Peyer's patch (tissue), 4 donors: Measurements from ENCODE around the gene ARHGEF16.

ENCODE experiments used
- POLR2A ChIP-seq, 2 donors: fragments of 450-650 bp; IDR thresholded peaks; one replicate each; pipeline ENCODE4 v1.5.1; 2017; ENCODE audit warnings: antibody characterized with exemption in 2 of 2, mild to moderate bottlenecking in 2 of 2, moderate library complexity in 2 of 2
- TF ChIP-seq, protein P1 (sequence below), 6 experiments: fragments of 450-650 bp in 4 of 6; fragments of 200-600 bp in 2 of 6; sonication (generic) in 1 of 6; IDR thresholded peaks; one replicate each; pipeline ENCODE4 v1.5.1; 2017 to 2019; ENCODE audit warnings: antibody characterized with exemption in 6 of 6, mild to moderate bottlenecking in 3 of 6, moderate library complexity in 1 of 6

DNA sequence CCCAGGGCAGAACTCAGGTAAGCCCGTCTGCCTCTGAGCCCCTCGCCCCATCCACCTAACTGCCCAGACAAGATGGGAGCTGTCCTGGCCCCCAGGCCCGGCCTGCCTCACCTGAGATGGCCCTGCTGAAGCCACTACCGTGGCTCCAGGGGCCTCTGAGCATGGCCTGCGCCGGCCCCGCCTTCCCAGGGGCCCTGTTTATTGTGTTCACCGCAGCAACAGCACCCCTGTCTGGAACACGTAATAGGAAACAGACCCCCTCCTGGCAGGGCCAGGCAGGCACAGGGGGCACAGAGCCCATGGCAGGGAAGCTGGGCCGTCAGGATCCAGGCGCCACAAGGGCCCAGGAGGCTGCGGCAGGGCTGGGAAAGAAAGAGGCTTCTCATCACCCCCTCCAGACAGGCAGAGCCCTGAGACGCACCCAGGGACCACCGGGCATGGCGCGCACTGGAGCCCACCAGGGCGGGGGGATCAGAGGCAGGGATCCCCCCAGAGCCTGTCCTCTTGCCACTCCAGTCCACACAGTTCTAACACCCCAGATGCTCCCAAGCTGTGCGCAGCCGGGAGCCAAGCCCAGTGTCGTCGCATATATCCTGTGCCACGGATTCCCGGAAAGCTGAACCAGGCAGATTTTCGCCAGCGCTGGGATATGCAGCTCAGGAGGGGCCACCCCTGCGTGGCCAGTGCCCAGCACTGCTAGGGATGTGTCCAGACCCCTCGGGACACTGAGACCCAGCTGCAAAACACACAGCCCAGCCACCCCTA lies 62.6 kb downstream of the ARHGEF16 start:
- TF ChIP-seq, protein P1, sequence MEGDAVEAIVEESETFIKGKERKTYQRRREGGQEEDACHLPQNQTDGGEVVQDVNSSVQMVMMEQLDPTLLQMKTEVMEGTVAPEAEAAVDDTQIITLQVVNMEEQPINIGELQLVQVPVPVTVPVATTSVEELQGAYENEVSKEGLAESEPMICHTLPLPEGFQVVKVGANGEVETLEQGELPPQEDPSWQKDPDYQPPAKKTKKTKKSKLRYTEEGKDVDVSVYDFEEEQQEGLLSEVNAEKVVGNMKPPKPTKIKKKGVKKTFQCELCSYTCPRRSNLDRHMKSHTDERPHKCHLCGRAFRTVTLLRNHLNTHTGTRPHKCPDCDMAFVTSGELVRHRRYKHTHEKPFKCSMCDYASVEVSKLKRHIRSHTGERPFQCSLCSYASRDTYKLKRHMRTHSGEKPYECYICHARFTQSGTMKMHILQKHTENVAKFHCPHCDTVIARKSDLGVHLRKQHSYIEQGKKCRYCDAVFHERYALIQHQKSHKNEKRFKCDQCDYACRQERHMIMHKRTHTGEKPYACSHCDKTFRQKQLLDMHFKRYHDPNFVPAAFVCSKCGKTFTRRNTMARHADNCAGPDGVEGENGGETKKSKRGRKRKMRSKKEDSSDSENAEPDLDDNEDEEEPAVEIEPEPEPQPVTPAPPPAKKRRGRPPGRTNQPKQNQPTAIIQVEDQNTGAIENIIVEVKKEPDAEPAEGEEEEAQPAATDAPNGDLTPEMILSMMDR (IDR thresholded peaks at IDR 0.05) = no peak
- no peak for TF ChIP-seq POLR2A (IDR thresholded peaks at IDR 0.05)
